ENCODE results near the gene FAM3D. TPM values are rescaled to one million over a fixed set of nuclear protein-coding genes. Genes with fewer than 3 reads are reported as not detected.

Gene FAM3D
- total and polyA plus RNA-seq, 12 donors: 0.06 to 0.40 (median 0.22) TPM; not detected in 8

DNA sequence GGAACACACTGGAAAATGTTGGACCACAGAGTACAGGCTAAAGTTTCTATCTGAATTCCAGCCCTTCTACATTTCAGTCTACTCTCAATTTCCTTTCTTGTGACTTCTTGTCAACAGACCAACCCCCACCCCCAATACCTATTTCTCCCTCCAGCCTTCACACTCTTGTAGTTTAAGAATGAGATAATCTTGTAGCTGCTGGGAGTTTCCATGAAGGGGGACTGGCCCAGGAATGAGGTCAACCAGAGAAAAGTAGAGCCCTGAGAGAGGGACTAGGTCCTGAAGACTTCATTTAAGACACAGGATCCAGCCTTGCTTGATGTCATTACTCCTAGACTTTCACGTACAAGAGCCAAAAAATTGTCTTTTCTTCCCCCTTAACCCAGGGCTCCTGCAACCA, 59.9 kb downstream of the FAM3D start:
- intact Hi-C loops (cut with DNase I): no loop called here
- Histone ChIP-seq H3K27me3 (no peaks in the 10 kb centered on the region), H3K27ac (no peak overlapping the region), H3K4me3 (no peak overlapping the region), H3K36me3 (replicated peaks in 1 of 2) (no peaks in the 10 kb centered on the region), H3K9me3 (replicated peaks in 1 of 3) (no peaks in the 10 kb centered on the region), H3K4me1 (replicated peaks in 1 of 2) (no peaks in the 10 kb centered on the region)
- no peak for TF ChIP-seq POLR2A (IDR thresholded peaks at IDR 0.05)
- TF ChIP-seq CTCF (IDR thresholded peaks at IDR 0.05): no peak
- 81 to 100% (median 88%) methylated on average over 1 of the region's 1 CpG for WGBS, 4 donors
- DNase-seq: no peak

GRCh38 chr3:58604031-58604430, 62.5 kb downstream of the FAM3D start:
- Histone ChIP-seq H3K27me3 (no peaks in the 10 kb centered on the region), H3K9me3 (replicated peaks in 1 of 3) (no peaks in the 10 kb centered on the region), H3K36me3 (replicated peaks in 1 of 2) (no peaks in the 10 kb centered on the region), H3K4me1 (replicated peaks in 1 of 2) (no peaks in the 10 kb centered on the region), H3K27ac (no peak overlapping the region), H3K4me3 (no peak overlapping the region)
- intact Hi-C loops (cut with DNase I): no loop called here
- TF ChIP-seq CTCF (IDR thresholded peaks at IDR 0.05): no peak
- no peak for TF ChIP-seq POLR2A (IDR thresholded peaks at IDR 0.05)
- DNase-seq: no peak
- WGBS, 4 donors: 83 to 89% (median 86%) methylated on average over 6 of the region's 6 CpGs

DNA sequence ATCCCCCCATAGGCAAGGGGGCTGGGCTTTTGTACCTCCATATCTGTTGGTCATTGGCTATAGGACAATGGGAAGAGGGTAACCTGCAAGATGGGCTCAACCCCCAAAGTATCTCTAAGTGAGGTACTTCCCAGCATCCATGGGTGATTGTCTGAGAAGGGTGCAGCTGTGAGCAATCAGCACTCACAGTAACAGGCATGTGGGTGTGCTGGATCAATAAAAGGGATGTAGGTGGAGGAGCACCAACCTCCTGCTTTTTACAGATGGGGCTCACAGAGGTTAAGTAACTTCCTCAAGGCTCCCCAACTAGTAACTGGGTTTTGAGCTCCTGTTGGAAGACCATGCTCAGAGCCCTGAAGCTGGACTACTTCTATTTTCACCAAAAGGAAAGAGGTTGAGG, 63.0 kb downstream of the FAM3D start:
- no peak for TF ChIP-seq POLR2A (IDR thresholded peaks at IDR 0.05)
- no peak for TF ChIP-seq CTCF (IDR thresholded peaks at IDR 0.05)
- no peaks in the 10 kb centered on the region for H3K36me3 ChIP-seq (replicated peaks in 1 of 2)
- no peak for DNase-seq
- H3K9me3 ChIP-seq (replicated peaks in 1 of 3): no peaks in the 10 kb centered on the region
- intact Hi-C loops (cut with DNase I): no loop called here
- H3K27ac ChIP-seq: no peak overlapping the region
- no peaks in the 10 kb centered on the region for H3K27me3 ChIP-seq
- no peaks in the 10 kb centered on the region for H3K4me1 ChIP-seq (replicated peaks in 1 of 2)
- H3K4me3 ChIP-seq: no peak overlapping the region

GRCh38 chr3:58597770-58598310, 68.7 kb downstream of the FAM3D start:
- intact Hi-C loops (cut with DNase I): no loop called here
- no peak for DNase-seq
- H3K9me3 ChIP-seq (replicated peaks in 1 of 3): no peaks in the 10 kb centered on the region

More at GRCh38 chr3:58597770-58598310, 68.7 kb downstream of the FAM3D start:
- H3K4me1 ChIP-seq (replicated peaks in 1 of 2): no peaks in the 10 kb centered on the region
- no peak overlapping the region for H3K4me3 ChIP-seq
- H3K27ac ChIP-seq: no peak overlapping the region
- no peaks in the 10 kb centered on the region for H3K36me3 ChIP-seq (replicated peaks in 1 of 2)
- WGBS, 4 donors: 85 to 91% (median 90%) methylated on average over 6 of the region's 6 CpGs
- no peaks in the 10 kb centered on the region for H3K27me3 ChIP-seq
- TF ChIP-seq POLR2A (IDR thresholded peaks at IDR 0.05) (no peak), CTCF (IDR thresholded peaks at IDR 0.05) (no peak)

All from adrenal gland (tissue), 12 donors.